ENCODE measurements around the gene DYRK1A.

DYRK1A gene

DNA sequence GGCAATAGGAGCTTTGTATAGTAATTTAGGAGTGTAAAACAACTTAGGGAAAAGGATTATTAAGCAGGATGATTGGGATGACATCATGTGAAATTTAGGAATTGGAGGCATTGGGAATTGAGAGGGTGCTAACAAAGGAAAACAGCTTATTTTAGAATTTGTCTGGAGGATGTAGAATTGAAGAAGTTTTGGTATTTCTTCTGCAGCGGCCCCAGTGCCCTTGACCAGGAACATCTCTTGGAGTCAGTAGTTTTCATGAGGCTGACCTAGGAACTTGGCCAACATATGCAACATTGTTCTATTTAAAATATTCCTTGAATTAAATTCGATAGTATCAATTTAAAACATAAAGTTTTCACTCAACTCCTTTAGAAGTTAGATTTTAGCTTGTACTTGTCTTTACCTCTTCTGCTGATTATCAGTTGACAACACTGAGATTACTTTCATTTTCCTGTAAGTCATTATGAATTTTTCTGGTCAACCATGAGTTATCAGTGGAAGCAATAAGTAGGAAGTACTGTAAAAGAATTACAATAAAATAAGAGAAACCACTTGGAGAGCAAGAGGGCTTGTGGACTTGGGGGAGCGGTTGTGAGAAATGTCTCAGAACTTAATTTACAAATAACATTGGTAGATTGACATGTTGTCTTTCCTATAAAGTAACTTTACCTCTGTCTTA is 52.8 kb downstream of the DYRK1A start:
- no peak for DNase-seq (ENCODE audit: low read depth, low spot score)

DNA sequence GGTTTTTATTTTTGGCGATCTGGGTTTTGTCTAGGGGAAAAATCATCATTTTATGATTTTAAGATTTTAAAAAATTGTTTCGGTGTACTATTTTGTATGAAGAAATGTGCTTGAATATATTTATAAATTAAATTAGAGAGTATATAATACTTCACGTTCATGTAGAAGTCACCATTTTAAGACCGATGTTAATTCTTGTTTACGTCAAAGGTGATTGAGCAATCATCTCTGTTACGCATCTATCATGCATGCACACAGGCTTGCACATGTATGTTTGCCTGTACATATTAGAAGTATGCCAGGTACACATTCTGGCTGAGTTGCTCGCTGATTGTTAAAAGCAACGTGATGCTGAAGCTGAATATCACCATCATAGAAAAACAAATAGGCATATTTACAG is 54.7 kb downstream of the DYRK1A start:
- DNase-seq (ENCODE audit: low read depth, low spot score), result no peak

DNA sequence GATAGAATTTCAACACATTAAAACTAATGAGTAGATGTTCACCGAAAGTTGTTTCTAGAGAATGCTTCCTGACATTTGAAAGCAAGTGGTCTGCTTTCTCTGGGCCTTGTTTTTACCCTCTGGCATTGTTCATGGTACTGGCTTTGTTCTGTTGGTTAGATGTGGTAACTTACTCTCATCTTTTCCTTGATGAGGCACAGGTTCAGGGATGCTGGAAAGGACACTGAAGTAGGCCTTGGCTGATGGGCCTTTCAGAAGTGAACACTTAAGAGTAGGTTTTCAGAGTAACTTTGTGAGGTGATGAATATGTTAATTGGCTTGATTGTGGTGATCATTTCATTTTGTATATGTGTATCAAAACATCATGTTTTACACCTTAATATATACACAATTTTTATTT is 55.8 kb downstream of the DYRK1A start:
- no peak for DNase-seq (ENCODE audit: low read depth, low spot score)

DNA sequence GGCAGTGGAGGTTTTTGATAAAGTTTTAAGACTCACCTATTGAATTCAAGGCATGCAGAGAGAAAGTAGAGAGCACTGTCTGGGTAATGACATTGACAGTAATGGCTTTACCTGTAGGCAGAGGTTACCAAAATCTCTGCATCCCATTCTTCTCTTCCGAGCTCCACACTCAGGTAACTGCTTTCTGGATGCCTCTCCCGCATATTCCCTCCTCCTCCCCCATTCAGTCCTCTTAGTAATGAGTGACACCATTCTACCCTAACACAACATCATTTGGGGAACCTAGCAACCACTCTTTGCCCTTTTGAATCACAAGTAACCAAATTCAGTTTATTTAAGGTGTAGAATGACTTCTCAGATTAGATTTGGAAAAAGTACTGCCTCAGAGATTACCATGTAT is 56.5 kb downstream of the DYRK1A start:
- DNase-seq (ENCODE audit: low read depth, low spot score), result no peak

- DNase-seq (ENCODE audit: low read depth, low spot score), result no peak
These were observed 57.8 kb downstream of the DYRK1A start for GRCh38 chr21:37424396-37424795.

DNA sequence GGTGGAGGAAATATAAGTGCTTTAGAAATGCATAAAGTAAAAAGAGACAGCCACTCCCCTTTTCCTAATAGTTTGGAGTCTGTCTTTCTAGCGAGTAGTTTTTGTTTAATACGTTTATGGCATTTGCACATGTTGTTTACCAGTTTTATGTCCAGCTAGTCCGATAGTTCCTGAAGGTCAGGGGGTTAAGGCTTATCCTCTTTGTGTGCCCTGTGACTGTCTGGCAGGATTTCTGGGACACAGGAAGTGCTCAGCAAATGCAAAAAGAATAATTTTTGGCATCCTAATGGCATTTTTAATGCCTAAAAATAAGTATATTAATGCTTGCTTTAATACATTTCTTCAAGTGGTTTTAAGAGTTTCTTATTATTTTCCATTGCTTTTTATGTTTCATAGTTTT is 58.4 kb downstream of the DYRK1A start:
- DNase-seq (ENCODE audit: low read depth, low spot score), result no peak

GRCh38 chr21:37425684-37426083 is 59.1 kb downstream of the DYRK1A start:
- DNase-seq (ENCODE audit: low read depth, low spot score), result no peak

GRCh38 chr21:37427221-37427620 is 60.6 kb downstream of the DYRK1A start:
- DNase-seq (ENCODE audit: low read depth, low spot score), result no peak

DNA sequence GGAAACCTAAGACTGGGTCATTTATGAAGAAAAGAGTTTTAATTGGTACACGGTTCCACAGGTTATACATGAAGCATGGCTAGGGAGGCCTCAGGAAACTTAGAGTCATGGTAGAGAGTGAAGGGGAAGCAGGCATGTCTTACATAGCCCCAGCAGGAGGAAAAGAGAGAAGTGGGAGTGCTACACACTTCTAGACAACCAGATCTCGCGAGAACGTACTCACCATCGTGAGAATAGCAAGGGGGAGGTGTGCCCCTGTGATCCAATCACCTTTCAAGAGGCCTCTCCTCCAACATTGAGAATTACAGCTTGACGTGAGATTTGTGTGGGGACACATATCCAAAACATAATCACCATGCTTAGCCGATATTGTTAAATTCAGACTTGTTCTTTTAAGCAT is 62.8 kb downstream of the DYRK1A start:
- DNase-seq (ENCODE audit: low read depth, low spot score), result no peak

- DNase-seq (ENCODE audit: low read depth, low spot score), result no peak
These were observed 63.7 kb downstream of the DYRK1A start for GRCh38 chr21:37430184-37430821.

DNA sequence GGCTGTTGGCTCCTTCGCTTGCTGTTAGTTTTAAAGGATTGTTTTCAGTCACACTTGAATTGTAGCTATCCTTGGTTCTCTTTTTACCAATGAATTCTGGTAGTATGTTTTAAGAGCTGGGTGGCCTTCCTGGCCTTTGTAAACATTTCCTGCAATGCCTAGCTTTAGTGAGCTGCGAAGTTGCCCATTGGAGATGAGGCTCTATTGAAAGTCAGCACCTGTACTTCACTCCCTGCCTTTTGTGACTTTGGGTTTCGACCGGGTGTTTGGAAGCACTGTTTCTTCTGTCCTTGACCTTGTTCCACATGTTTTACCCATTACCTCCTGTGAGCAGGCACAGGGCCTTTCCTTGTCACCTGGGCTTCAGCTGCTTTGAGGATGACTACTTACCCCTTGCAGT is 64.7 kb downstream of the DYRK1A start:
- no peak for DNase-seq (ENCODE audit: low read depth, low spot score)

- no peak for DNase-seq (ENCODE audit: low read depth, low spot score)
These were observed 66.3 kb downstream of the DYRK1A start for GRCh38 chr21:37432710-37433455.

GRCh38 chr21:37433456-37433840 is 66.9 kb downstream of the DYRK1A start:
- no peak for DNase-seq (ENCODE audit: low read depth, low spot score)

- peak; percentile 43 for DNase-seq (ENCODE audit: low read depth, low spot score)
These were observed 68.5 kb downstream of the DYRK1A start for GRCh38 chr21:37435120-37435519.

- no peak for DNase-seq (ENCODE audit: low read depth, low spot score)
These were observed 69.1 kb downstream of the DYRK1A start for GRCh38 chr21:37435711-37436110.

DNA sequence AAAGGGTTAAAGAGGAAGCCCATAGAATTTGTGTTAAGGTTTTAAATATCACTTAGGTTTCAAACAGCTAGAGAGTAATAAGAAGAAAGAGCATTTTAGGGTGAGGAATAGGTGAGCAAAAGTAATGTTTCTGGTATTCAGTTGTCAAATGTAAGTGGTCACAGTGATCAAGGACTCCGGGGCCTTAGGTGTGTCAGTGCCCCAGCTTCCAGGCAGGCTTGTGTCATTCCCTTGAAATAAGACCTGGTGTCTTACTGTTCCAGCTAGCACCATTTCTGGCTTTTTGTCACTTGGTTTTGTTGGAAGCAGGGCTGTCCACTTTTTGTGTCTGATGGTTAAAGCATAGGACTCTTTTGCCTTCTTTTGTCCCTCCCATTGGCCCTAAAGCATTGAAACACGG is 69.6 kb downstream of the DYRK1A start:
- DNase-seq (ENCODE audit: low read depth, low spot score), result no peak

- DNase-seq (ENCODE audit: low read depth, low spot score), result no peak
These were observed 71.0 kb downstream of the DYRK1A start for GRCh38 chr21:37437376-37438080.

DNA sequence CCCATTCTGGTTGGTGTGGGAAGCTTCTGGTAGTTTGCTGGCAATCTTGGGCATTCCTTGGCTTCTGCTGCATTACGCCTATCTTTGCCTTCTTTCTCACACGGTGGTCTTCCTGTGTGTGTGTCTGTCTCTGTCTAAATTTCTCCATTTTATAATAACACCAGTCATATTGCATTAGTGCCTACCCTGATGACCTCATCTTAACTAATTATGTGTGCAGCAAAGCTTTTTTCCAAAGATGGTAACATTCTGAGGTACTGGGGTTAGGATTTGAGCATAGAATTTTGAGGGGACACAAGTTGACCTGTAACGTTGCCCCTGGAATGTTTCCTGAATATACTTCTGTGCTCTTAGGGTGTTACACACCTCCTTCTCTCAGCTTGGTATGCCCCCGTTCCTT is 77.1 kb downstream of the DYRK1A start:
- no peak for DNase-seq (ENCODE audit: low read depth, low spot score)

DNA sequence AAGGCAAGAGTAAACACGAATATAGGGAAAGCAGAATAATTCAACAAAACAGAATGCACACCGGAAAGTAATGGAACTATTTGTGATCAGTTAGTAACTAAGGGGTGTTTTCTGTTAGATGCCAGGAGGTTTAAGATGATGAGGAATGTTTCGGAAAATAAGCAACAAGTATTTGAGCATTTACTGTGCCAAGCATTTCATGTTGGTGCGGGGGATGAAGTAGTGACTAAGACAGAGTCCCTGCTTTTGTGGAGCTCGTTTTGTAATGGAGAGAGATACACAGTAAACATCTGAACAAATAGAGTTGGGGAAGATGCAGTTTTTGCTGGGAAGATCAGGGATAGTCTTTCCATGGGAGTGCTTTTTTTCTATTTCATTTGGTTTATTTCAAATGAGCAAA is 78.7 kb downstream of the DYRK1A start:
- no peak for DNase-seq (ENCODE audit: low read depth, low spot score)

DNA sequence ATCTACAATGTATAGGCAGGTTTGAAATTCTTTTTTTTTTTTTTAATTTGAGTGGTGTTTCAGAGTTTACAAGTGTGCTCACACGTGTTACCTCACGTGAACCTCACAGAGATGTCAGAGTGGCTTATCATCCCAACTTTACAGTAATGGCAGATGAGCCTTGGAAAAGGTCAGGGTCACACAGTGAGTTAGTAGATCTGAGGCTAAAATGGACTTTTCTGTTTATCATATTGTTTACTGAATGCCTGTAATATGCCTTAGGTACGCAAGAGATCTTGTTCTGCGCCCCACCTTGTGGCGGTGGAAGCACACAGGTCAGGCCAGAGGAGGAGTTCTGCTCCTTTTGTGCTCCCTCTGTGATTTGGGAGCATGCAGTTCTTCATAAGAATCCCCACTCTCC is 80.0 kb downstream of the DYRK1A start:
- DNase-seq (ENCODE audit: low read depth, low spot score), result no peak

- no peak for DNase-seq (ENCODE audit: low read depth, low spot score)
These were observed 80.8 kb downstream of the DYRK1A start for GRCh38 chr21:37447288-37447936.

Data from smooth muscle cell of the brain vasculature (primary cell).